Endodermal cell (in vitro differentiated cells): ENCODE data around the gene SAXO2. TPM values are rescaled to one million over a fixed set of nuclear protein-coding genes. Genes with fewer than 3 reads are reported as not detected.
A peak's percentile ranks its signal among the peaks of the same experiment; 100 is the strongest.
"Not testable (repeated sequence)": the region's sequence is repeated elsewhere in the genome, so short reads cannot be mapped to it uniquely, and the experiment has no call there.

ENCODE experiments used
- DNase-seq: peaks from one replicate; pipeline ENCODE4 v3.0.0-alpha.2; 2017
- H3K27ac ChIP-seq: 2 replicates; pipeline ENCODE4 v1.5.1; 2013; ENCODE audit warnings: mild to moderate bottlenecking, low read depth, low read length, moderate library complexity
- H3K27me3 ChIP-seq: 2 replicates; pipeline ENCODE4 v1.6.1; 2013; ENCODE audit warnings: mild to moderate bottlenecking, low read length, moderate library complexity; ENCODE audit not compliant: insufficient read depth, control insufficient read depth, poor library complexity, severe bottlenecking
- H3K36me3 ChIP-seq: 2 replicates; pipeline ENCODE4 v1.7.0; 2013; ENCODE audit warnings: mild to moderate bottlenecking, low read length, moderate library complexity; ENCODE audit not compliant: control insufficient read depth, insufficient read depth
- H3K4me1 ChIP-seq: one replicate; pipeline ENCODE4 v1.7.0; 2013; ENCODE audit warnings: low read length; ENCODE audit not compliant: control insufficient read depth, insufficient read depth
- H3K4me3 ChIP-seq: 2 replicates; pipeline ENCODE4 v1.5.1; 2013; ENCODE audit warnings: mild to moderate bottlenecking, low read length, moderate library complexity
- H3K9ac ChIP-seq: 2 replicates; pipeline ENCODE4 v1.6.1; 2013; ENCODE audit warnings: mild to moderate bottlenecking, low read length, moderate library complexity; ENCODE audit not compliant: poor library complexity, severe bottlenecking; ENCODE audit errors: extremely low read depth
- H3K9me3 ChIP-seq: 2 replicates; pipeline ENCODE4 v1.6.1; 2013; ENCODE audit warnings: mild to moderate bottlenecking, low read length, moderate library complexity; ENCODE audit not compliant: control insufficient read depth
- H3K27ac Mint-ChIP-seq: 2 replicates; pipeline ENCODE4 v1.8.0; 2020; ENCODE audit warnings: mixed read lengths
- H3K27me3 Mint-ChIP-seq: 2 replicates; pipeline ENCODE4 v1.8.0; 2021; ENCODE audit warnings: mild to moderate bottlenecking, mixed read lengths; ENCODE audit not compliant: insufficient read depth
- H3K36me3 Mint-ChIP-seq: 2 replicates; pipeline ENCODE4 v1.8.0; 2020; ENCODE audit warnings: low read depth, mixed read lengths
- H3K4me1 Mint-ChIP-seq: 2 replicates; pipeline ENCODE4 v1.8.0; 2020; ENCODE audit warnings: mixed read lengths
- H3K4me3 Mint-ChIP-seq: 2 replicates; pipeline ENCODE4 v1.8.0; 2020; ENCODE audit warnings: mild to moderate bottlenecking, moderate library complexity, mixed read lengths
- H3K9me3 Mint-ChIP-seq: 2 replicates; pipeline ENCODE4 v1.8.0; 2020; ENCODE audit warnings: mild to moderate bottlenecking, mixed read lengths
- WGBS, 2 experiments: methylation state at CpG; one replicate each; pipeline versions ENCODE4 v1.1.5 to v1.1.7; 2013; ENCODE audit warnings: missing lambda C conversion rate in 2 of 2, mixed read lengths in 1 of 2; ENCODE audit not compliant: insufficient coverage in 1 of 2, insufficient read length in 1 of 2; 5-methylcytosine and 5-hydroxymethylcytosine counted together
- total RNA-seq, 2 donors: library from RNA; stranded (reverse); fragmentation: NEBNext Ultra II Directional in 1 of 2; extraction: Animal tissue kit (Norgen Biotek cat#: 25700) in 1 of 2; gene quantifications; 2 replicates in 1 of 2; 3 replicates in 1 of 2; pipeline ENCODE4 v1.2.1, GENCODE V29; 2021
- TF ChIP-seq, protein P1 (sequence below): fragments of 200-600 bp; sonication (generic); conservative IDR thresholded peaks from 2 replicates; pipeline ENCODE4 v1.5.0; 2021; ENCODE audit warnings: antibody characterized with exemption, mild to moderate bottlenecking

SAXO2 gene
- total RNA-seq, 2 donors from 2014 or later: 17.6 to 23.9 TPM

GRCh38 chr15:82314769-82315518 is 52.3 kb downstream of the SAXO2 start:
- no peak overlapping the region for H3K4me3 Mint-ChIP-seq
- H3K27ac Mint-ChIP-seq: no peak overlapping the region
- H3K9me3 Mint-ChIP-seq: peaks cover 7% of the 10 kb centered on the region

DNA sequence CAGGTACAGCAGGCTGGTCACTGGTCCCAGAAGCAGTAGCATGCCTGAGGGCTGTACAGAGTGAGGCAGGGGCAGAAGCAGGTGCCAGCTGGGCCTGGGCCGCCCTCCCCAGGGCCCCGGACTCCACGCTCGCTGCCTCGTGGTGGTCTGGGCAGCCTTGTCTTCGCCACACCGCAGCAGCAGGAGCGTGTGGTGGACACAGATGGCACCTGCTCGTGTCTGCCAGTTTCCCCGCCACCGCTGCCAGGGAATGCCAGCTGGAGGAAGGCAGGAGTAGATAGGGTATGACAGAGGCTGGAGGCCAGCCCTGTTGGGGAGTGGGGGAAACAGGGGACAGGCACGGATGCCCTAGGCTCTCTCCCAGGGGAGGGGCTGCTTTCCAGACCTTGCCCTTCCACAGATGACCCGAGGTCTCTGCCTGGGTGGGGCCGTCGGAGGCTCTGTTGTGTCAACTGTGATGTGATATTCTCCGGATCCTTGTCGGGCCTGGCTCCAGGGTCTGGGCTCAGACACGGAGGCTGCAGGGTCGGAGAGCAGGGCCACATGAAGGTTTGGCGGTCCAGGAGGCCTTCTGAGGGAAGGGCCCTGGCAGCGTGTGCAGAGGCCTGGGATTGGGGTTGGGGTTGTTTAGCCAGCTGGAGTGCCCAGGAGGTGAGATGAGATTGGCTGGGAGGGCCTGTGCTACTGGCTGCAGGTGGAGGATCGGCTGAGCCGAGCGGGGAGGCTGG is 53.1 kb downstream of the SAXO2 start:
- Histone ChIP-seq H3K36me3 (no peaks in the 10 kb centered on the region), H3K4me1 (no peaks in the 10 kb centered on the region), H3K4me3 (no peak overlapping the region), H3K9ac (no peak overlapping the region), H3K9me3 (no peaks in the 10 kb centered on the region), H3K27ac (no peak overlapping the region), H3K27me3 (no peaks in the 10 kb centered on the region)
- no peaks in the 10 kb centered on the region for H3K36me3 Mint-ChIP-seq
- H3K27me3 Mint-ChIP-seq: peaks cover 2% of the 10 kb centered on the region
- H3K4me3 Mint-ChIP-seq: no peak overlapping the region
- H3K27ac Mint-ChIP-seq: no peak overlapping the region
- peaks cover 3% of the 10 kb centered on the region for H3K9me3 Mint-ChIP-seq
- DNase-seq: no peak
- H3K4me1 Mint-ChIP-seq: no peaks in the 10 kb centered on the region
- 91 to 97% methylated on average over 7 to 24 of the region's 24 CpGs for WGBS, 2 experiments
- TF ChIP-seq, protein P1, sequence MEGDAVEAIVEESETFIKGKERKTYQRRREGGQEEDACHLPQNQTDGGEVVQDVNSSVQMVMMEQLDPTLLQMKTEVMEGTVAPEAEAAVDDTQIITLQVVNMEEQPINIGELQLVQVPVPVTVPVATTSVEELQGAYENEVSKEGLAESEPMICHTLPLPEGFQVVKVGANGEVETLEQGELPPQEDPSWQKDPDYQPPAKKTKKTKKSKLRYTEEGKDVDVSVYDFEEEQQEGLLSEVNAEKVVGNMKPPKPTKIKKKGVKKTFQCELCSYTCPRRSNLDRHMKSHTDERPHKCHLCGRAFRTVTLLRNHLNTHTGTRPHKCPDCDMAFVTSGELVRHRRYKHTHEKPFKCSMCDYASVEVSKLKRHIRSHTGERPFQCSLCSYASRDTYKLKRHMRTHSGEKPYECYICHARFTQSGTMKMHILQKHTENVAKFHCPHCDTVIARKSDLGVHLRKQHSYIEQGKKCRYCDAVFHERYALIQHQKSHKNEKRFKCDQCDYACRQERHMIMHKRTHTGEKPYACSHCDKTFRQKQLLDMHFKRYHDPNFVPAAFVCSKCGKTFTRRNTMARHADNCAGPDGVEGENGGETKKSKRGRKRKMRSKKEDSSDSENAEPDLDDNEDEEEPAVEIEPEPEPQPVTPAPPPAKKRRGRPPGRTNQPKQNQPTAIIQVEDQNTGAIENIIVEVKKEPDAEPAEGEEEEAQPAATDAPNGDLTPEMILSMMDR: no peak

More at GRCh38 chr15:82314769-82315518, 52.3 kb downstream of the SAXO2 start:
- TF ChIP-seq, protein P1: no peak
- no peaks in the 10 kb centered on the region for H3K27me3 ChIP-seq
- H3K36me3 ChIP-seq: no peaks in the 10 kb centered on the region
- no peak overlapping the region for H3K27ac ChIP-seq
- Mint-ChIP-seq H3K36me3 (no peaks in the 10 kb centered on the region), H3K27me3 (peaks cover 5% of the 10 kb centered on the region), H3K4me1 (no peaks in the 10 kb centered on the region)
- H3K9me3 ChIP-seq: no peaks in the 10 kb centered on the region
- H3K4me1 ChIP-seq: no peaks in the 10 kb centered on the region
- H3K9ac ChIP-seq: no peak overlapping the region
- 83 to 85% methylated on average over 7 to 9 of the region's 9 CpGs for WGBS, 2 experiments
- no peak overlapping the region for H3K4me3 ChIP-seq
- DNase-seq: peak; percentile 40

DNA sequence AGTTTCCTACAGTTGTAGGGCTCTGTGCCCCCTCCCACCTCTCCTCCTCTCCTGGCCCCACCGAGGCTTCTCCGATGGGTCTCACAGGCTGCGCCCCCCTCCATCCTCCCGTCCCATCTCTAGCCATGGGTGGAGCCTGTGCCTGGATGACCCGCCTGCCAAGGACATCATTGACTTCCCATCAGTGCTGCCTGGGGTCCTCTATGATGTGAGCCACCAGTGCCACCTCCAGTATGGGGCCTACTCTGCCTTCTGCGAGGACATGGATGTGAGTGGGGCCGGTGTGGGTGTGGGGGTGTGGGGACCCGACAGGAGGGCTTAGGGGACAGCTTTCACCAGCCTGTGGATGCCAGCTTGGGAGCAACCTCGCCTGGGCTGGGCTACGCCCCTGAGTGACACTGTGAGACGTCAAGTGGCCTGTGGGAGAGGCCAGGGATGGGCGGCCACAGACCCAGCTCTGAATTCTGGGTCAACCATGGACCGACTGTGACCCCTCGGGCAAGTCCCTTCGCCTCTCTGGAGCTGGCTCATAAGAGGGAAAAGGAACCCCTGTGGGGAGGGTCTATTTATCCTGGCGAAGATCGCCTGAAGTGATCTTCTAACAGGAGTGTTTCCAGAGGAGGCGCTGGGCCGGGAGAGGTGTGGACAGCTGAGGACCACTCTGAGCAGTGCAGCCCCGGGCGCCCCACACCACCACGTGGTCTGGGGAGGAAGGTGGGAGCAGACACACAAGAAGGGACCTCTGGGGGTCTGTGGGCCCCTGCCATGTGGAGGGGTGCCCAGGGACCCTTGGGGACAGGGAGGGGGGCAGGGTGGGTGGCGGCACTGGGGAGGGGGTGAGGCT is 53.9 kb downstream of the SAXO2 start:
- H3K4me1 Mint-ChIP-seq, H3K27me3 ChIP-seq, H3K4me1 ChIP-seq, H3K9me3 Mint-ChIP-seq, DNase-seq, H3K36me3 Mint-ChIP-seq, H3K27ac ChIP-seq, H3K9me3 ChIP-seq, H3K27ac Mint-ChIP-seq, H3K4me3 Mint-ChIP-seq, H3K9ac ChIP-seq, H3K4me3 ChIP-seq, H3K27me3 Mint-ChIP-seq, H3K36me3 ChIP-seq: not testable (repeated sequence)
- WGBS, 2 experiments: 90 to 95% methylated on average over 4 to 23 of the region's 23 CpGs
